GM23248 (cell line): ENCODE results near the gene MB. TPM values are rescaled to one million over a fixed set of nuclear protein-coding genes. Genes with fewer than 3 reads are reported as not detected.

Experiments used
- DNase-seq: peaks from one replicate; pipeline ENCODE4 v3.0.0-alpha.2; 2015
- H2AFZ ChIP-seq: fragments of 200-600 bp; sonication (generic); 2 replicates; pipeline ENCODE4 v1.6.1; 2016; ENCODE audit warnings: antibody characterized with exemption
- H3F3A ChIP-seq: fragments of 200-600 bp; sonication (generic); 2 replicates; pipeline ENCODE4 v1.6.1; 2016; ENCODE audit warnings: mild to moderate bottlenecking, antibody characterized with exemption, mixed run types; ENCODE audit not compliant: insufficient read depth
- H3K27ac ChIP-seq: fragments of 200-600 bp; sonication (generic); 2 replicates; pipeline ENCODE4 v1.5.1; 2016; ENCODE audit warnings: mild to moderate bottlenecking
- H3K27me3 ChIP-seq: fragments of 200-600 bp; sonication (generic); replicated peaks from 2 replicates; pipeline ENCODE4 v1.6.1; 2016; ENCODE audit warnings: mild to moderate bottlenecking; ENCODE audit not compliant: insufficient read depth
- H3K36me3 ChIP-seq: fragments of 200-600 bp; sonication (generic); 2 replicates; pipeline ENCODE4 v1.6.1; 2016; ENCODE audit warnings: low read depth, mild to moderate bottlenecking
- H3K4me1 ChIP-seq: fragments of 200-600 bp; sonication (generic); 2 replicates; pipeline ENCODE4 v1.6.1; 2016; ENCODE audit warnings: mild to moderate bottlenecking; ENCODE audit not compliant: insufficient read depth
- H3K4me2 ChIP-seq: fragments of 200-600 bp; sonication (generic); one replicate; pipeline ENCODE4 v1.6.1; 2016; ENCODE audit warnings: mild to moderate bottlenecking; ENCODE audit not compliant: unreplicated experiment
- H3K4me3 ChIP-seq: fragments of 200-600 bp; sonication (generic); 2 replicates; pipeline ENCODE4 v1.5.1; 2016; ENCODE audit warnings: mild to moderate bottlenecking
- H3K79me2 ChIP-seq: fragments of 200-600 bp; sonication (generic); 2 replicates; pipeline ENCODE4 v1.6.1; 2016; ENCODE audit warnings: mild to moderate bottlenecking; ENCODE audit not compliant: insufficient read depth
- H3K9ac ChIP-seq: fragments of 200-600 bp; sonication (generic); 2 replicates; pipeline ENCODE4 v1.6.1; 2016; ENCODE audit warnings: mild to moderate bottlenecking
- H3K9me2 ChIP-seq: fragments of 200-600 bp; sonication (generic); 2 replicates; pipeline ENCODE4 v1.6.1; 2016; ENCODE audit warnings: mixed run types, mild to moderate bottlenecking, moderate library complexity; ENCODE audit not compliant: insufficient read depth
- H3K9me3 ChIP-seq: fragments of 200-600 bp; sonication (generic); one replicate; pipeline ENCODE4 v1.6.1; 2017; ENCODE audit warnings: low read depth
- H4K20me1 ChIP-seq: fragments of 200-600 bp; sonication (generic); 2 replicates; pipeline ENCODE4 v1.6.0; 2016; ENCODE audit not compliant: insufficient read depth
- EZH2 ChIP-seq: fragments of 200-600 bp; sonication (generic); IDR thresholded peaks from 2 replicates; pipeline ENCODE4 v1.6.1; 2018; ENCODE audit warnings: antibody characterized with exemption, mild to moderate bottlenecking; ENCODE audit not compliant: insufficient read depth, poor library complexity, severe bottlenecking
- EZH2phosphoT487 ChIP-seq: fragments of 200-600 bp; sonication (generic); IDR thresholded peaks from 2 replicates; pipeline ENCODE4 v1.6.1; 2018; ENCODE audit warnings: antibody characterized with exemption, moderate library complexity, mild to moderate bottlenecking, low read depth; ENCODE audit not compliant: insufficient read depth
- WGBS, 2 experiments: methylation state at CpG; one replicate each; pipeline ENCODE4 v1.1.6; 2015 to 2017; ENCODE audit warnings: low lambda C conversion rate in 2 of 2, low coverage in 1 of 2; ENCODE audit errors: missing lambda C conversion rate in 2 of 2; 5-methylcytosine and 5-hydroxymethylcytosine counted together
- in situ Hi-C: fragments of 300-500 bp; cut with MboI; formaldehyde crosslinking; loops from 2 replicates; pipeline ENCODE4 v1.15.0; 2020
- polyA plus RNA-seq: library from polyadenylated mRNA; unstranded; fragments of >200 nt; fragmentation: Nextera tagmentation; extraction: Ambion mirVana; gene quantifications from 2 replicates; pipeline ENCODE4 v1.2.1, GENCODE V29; 2016
- total RNA-seq: library from RNA; depleted of rRNA; stranded (reverse); fragments of >200 nt; shearing (Covaris generic); gene quantifications from 2 replicates; pipeline ENCODE4 v1.2.3, GENCODE V29; 2014

The MB gene
- total and polyA plus RNA-seq, 2 experiments from 2014 or later: not detected

GRCh38 chr22:35601743-35602615, 15.2 kb downstream of the MB start:
- H3K9me2 ChIP-seq: no peaks in the 10 kb centered on the region
- H3K4me3 ChIP-seq: no peak overlapping the region
- TF ChIP-seq EZH2phosphoT487 (no peak), EZH2 (no peak)
- peak; percentile 89 for DNase-seq
- H3K27ac ChIP-seq: no peak overlapping the region
- H4K20me1 ChIP-seq: no peaks in the 10 kb centered on the region
- no peaks in the 10 kb centered on the region for H3K9me3 ChIP-seq
- no peak overlapping the region for H3K9ac ChIP-seq
- H3K4me1 ChIP-seq: no peaks in the 10 kb centered on the region
- 56 to 57% methylated on average over 9 of the region's 9 CpGs for WGBS, 2 experiments
- in situ Hi-C loops: no loop called here
- H3F3A ChIP-seq: peaks cover 10% of the 10 kb centered on the region
- H3K27me3 ChIP-seq: no peaks in the 10 kb centered on the region
- no peaks in the 10 kb centered on the region for H3K79me2 ChIP-seq
- H3K36me3 ChIP-seq: no peaks in the 10 kb centered on the region
- peak overlapping the region; percentile 38 for H3K4me2 ChIP-seq
- no peak overlapping the region for H2AFZ ChIP-seq

GRCh38 chr22:35601013-35601580, 16.0 kb downstream of the MB start:
- no peaks in the 10 kb centered on the region for H3K79me2 ChIP-seq
- 81 to 87% methylated on average over 5 of the region's 5 CpGs for WGBS, 2 experiments
- H3K27ac ChIP-seq: no peak overlapping the region
- H3K9me2 ChIP-seq: no peaks in the 10 kb centered on the region
- H4K20me1 ChIP-seq: no peaks in the 10 kb centered on the region
- no peak overlapping the region for H3K4me3 ChIP-seq
- H3K9ac ChIP-seq: no peak overlapping the region
- H3K9me3 ChIP-seq: no peaks in the 10 kb centered on the region
- no peak overlapping the region for H3K4me2 ChIP-seq
- TF ChIP-seq EZH2phosphoT487 (no peak), EZH2 (no peak)
- no peaks in the 10 kb centered on the region for H3K36me3 ChIP-seq
- peaks cover 10% of the 10 kb centered on the region for H3F3A ChIP-seq
- DNase-seq: no peak
- H2AFZ ChIP-seq: no peak overlapping the region
- in situ Hi-C loops: no loop called here
- no peaks in the 10 kb centered on the region for H3K4me1 ChIP-seq
- no peaks in the 10 kb centered on the region for H3K27me3 ChIP-seq

DNA sequence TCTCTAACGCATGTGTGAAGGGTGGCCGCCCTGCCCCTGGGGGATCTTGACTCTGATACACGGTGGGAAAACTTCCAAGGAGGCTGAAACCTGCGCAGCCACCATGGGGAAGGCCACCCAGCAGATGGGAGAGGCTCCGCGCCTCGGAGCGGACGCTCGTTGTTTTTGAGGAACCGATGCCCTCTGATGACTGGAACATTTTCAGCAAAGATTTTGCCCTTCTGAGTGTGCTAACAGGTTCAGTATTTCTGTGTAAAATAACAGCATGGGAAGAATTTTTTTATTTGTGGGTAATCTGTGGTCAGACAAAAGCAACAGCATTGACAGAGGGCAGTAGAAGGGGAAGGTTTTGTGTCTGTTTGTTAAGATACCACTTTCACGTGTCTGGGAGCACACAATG, 16.7 kb downstream of the MB start:
- Histone ChIP-seq H3K9ac (no peak overlapping the region), H2AFZ (no peak overlapping the region), H3K4me3 (no peak overlapping the region), H3K9me3 (no peaks in the 10 kb centered on the region), H3K27ac (no peak overlapping the region), H3K4me2 (no peak overlapping the region), H3F3A (peaks cover 10% of the 10 kb centered on the region), H3K9me2 (no peaks in the 10 kb centered on the region), H3K27me3 (no peaks in the 10 kb centered on the region), H3K79me2 (no peaks in the 10 kb centered on the region), H4K20me1 (no peaks in the 10 kb centered on the region), H3K4me1 (no peaks in the 10 kb centered on the region), H3K36me3 (no peaks in the 10 kb centered on the region)
- WGBS, 2 experiments: 67 to 69% methylated on average over 12 of the region's 12 CpGs
- DNase-seq: no peak
- in situ Hi-C loops: no loop called here
- TF ChIP-seq EZH2: no peak
- no peak for TF ChIP-seq EZH2phosphoT487

- no peak overlapping the region for H3K9ac ChIP-seq
- DNase-seq: no peak
- no peak overlapping the region for H3K4me3 ChIP-seq
- no peaks in the 10 kb centered on the region for H4K20me1 ChIP-seq
- H3K9me2 ChIP-seq: no peaks in the 10 kb centered on the region
- no peak overlapping the region for H3K27ac ChIP-seq
- in situ Hi-C loops: no loop called here
- no peaks in the 10 kb centered on the region for H3K79me2 ChIP-seq
- 83 to 86% methylated on average over 4 of the region's 4 CpGs for whole genome bisulfite sequencing, 2 experiments
- no peaks in the 10 kb centered on the region for H3K27me3 ChIP-seq
- TF ChIP-seq EZH2 (no peak), EZH2phosphoT487 (no peak)
- no peak overlapping the region for H3K4me2 ChIP-seq
- peaks cover 10% of the 10 kb centered on the region for H3F3A ChIP-seq
- H2AFZ ChIP-seq: no peak overlapping the region
- H3K4me1 ChIP-seq: no peaks in the 10 kb centered on the region
- no peaks in the 10 kb centered on the region for H3K36me3 ChIP-seq
- H3K9me3 ChIP-seq: no peaks in the 10 kb centered on the region
Measured at GRCh38 chr22:35599364-35599763, 17.8 kb downstream of the MB start.
